ENCODE results near the gene ACVR1C.

The ACVR1C gene

DNA sequence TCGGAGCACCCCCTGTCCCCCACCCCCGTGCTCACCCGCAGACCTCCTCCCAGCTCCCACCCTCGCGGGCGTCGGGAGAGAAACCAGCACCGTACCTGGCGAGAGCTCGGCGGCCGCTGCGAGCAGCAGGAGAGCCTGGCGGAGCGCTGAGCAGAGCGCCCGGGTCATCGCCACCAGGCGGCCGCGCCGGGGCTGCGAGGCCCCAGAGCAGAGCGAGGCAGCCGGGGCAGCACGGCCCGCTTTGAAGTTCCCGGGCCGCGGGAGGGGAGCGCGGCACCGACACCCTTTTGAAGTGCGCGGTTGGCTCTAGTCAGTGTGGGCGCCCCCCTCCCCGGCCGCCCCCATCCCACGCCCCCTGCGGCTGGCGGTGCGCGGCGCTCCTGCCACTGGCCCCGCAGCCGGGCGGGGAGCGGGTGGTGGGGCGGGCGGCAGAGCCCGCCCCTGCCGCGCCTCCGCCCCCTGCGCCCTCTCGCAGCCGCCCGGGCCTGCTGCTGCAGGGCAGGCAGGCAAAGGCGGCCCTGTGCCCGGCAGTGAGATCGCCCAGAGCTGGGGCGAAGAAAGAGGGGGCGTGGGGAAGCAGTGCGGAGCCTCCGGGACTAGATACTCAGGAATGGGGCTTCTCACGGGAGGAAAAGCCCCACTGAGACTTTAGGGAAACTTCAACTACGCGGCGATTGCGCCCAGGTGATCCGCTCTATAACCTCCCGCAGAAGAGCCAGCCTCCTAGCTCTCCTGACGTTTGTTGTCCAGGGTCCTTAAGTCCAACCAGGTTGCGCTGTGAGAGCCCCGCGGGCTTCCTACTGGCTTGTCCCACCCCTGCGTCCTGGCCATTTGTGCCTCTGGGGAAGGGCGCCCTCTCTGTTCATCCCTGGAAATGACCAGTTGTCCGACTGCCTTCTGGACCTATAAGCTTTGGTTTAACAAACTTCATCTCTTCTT lies at the start of gene ACVR1C:
ACVR1C (minus strand) TSS at position 388 of the 939 bp plus-strand sequence; CDS start at position 168, 220 bp downstream.
- peak; percentile 70 for DNase-seq

DNA sequence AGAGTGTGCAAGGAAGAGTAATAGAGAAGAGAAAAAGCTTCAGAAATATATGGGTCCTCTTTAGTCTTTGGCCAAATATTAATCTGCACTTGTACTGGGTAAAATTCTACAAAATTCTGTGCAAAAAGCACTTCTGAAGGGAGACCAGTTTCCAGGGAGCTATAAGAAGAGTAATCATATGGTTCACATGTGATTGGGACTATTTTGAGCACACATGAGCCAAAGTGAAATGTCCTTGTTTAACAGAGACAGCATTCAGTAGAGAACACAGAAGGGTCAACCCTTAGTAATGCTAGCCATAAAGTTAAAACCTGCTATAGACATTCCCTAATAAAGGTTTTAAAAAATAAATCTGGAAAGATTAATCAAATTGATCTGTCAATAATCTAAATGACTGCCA lies 49.3 kb upstream of the ACVR1C start:
- no peak for DNase-seq

DNA sequence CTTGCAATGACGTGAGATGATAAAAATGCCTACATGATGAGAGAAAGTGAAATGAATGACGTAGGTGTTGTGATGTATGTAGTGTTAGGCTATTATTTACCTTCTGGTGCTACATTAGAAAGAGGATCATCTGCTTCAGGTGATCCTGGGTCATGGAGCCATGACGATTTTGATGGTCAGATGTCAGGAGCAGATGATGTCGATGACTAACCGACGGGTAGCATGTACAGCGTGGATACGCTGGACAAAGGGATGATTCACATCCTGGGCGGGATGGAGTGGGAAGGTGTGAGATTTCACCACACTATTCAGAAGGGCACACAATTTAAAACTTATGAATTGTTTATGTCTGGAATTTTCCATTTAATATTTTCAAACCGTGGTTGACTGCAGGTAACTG lies 43.5 kb upstream of the ACVR1C start:
- no peak for DNase-seq

DNA sequence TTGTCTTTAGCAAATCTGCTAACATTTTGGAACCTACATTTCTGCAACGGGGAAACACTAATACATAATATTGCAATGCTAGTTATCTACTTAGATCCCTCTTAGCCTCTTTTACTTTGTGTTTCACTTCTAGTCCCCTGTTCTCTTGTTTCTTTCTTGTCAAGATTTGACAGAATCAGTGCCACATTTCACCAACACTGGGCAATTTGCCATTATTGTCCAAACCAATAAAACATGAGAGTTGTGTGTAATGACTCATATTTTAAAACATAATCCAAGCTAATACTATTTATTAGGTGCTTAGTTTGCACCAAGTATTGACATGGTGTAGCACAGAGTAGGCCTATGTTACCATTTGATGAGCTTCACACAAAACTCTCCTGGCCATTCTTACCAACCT lies 33.7 kb upstream of the ACVR1C start:
- DNase-seq, result no peak

DNA sequence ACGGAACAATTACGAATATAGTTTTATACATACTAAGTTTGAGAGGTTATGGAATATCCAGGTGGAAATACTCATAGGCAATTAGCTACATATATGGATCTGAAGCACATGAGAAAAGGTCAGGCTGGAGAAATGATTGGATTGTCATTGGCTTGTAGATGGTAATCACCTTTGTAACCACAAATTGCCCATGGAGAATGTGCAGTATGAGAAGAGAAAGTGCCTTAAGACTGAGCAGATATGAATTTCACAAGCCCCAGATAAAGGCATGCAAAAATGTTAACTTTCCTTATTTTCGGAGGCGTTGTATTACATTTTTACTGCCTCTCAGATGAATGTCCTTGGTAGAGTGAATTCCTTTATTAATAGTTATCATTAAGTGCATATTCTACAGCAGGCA lies 33.1 kb upstream of the ACVR1C start:
- DNase-seq, result no peak

DNA sequence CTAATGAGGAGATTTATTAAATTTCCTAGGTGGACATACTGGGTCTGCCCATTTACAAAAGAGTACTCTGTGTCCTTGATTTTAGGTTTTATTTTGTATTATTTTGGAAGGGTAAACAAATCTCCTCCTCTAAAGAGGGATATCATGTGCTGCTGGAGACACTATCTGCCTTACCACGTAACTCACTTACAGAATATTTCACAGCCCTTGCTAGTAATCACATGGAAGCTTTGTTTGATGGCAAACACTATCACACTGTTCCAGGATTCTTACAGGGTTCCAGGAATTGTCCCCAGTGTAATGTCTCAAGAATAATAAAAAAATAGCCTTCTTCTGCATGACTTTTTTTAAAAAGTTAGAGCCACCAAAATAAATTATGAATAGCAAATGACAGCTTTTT lies 29.2 kb upstream of the ACVR1C start:
- DNase-seq, result no peak

DNA sequence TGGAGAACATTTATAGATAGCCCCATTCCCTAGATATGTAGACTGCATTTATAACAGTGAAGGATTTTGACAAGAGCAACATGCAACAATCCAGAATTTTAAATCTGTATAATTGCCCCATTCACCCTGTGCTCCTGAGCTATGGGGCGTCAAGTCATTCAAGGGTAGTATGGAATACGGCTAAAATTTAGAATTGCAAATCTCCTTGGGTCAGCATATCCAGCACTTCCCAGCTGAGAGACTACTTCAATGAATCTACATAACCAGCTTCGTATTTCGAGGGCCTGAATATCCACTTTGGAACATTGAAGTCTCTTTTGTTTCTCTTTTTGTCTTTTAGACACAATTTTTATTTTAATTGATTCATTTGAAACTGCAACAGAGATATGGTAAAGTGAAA lies 28.4 kb upstream of the ACVR1C start:
- no peak for DNase-seq

DNA sequence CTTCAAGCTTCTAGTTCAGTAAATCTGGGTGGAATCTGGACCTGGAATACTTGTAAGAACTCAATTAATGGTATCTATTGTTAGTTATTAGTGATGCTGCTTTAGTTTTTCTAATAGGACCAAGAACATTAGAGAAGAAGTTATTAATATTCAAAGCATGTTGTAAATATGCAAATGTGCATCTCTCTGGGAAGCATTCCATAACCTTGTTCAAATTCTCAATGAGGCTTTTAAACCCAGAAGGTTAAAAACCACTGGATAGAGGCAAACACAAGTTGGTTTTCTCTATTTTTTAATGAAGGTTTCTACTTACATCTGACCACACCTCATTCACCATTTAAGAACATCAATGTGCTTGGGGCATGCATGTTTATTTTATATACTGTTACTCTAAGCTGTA lies 16.1 kb upstream of the ACVR1C start:
- no peak for DNase-seq

DNA sequence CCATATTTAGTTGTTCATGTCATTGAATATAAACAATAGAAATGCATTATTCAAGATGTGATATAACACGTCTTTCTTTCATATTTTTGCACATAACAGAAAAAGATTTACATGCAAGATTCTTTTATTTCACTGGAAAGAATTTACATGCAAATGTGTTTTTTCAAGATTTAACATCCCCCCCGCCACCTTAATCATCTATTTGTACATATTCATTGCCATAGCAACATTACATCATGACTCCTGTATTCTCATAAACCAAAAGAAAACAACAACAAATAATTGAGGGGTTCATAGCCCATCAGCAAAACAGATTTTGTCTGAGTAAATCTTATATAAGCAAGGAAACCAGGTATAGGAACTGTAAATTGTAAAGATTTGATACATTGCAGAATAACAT lies 3.2 kb upstream of the ACVR1C start:
- DNase-seq, result no peak

DNA sequence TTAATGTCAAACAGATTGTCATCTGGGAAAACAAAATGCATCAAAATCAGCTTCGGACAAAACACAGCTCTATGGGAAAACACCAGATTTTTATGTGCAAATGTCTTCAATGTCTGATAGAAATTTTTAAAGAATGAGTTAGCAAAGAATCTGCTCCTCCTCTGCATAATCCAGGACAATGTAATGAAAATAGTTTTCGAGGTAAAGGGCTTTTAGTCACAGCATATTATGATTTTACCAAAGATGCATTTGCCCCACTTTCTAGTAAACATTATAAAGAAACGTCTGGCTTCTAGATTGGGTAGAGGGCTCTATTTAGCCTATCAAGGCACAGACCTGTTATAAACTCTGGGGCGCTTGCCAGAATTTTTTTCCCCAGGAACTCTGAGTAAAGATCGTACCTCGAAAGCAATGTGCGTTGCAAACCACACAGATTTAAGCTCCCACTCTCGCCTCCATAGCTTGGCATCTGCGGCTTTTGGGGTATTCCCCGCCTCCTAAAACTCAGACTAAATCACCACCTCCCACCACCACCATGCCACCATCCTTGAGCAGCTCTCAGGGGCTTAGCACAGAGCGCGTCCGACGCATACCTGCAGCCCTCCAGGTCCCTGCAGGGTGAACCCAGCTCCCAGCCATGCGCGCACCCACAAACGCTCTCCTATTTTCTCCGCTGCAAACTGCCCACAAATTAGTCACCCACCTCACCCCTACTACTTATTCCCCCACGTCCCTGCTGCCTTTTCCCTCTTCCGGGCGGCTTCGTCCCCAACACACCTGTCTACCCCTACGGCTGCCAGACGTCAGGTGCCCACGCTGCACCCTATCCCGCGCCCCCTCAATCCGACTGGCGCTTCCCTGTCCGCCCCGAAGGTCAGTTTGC lies 829 bp downstream of the ACVR1C start:
- no peak for DNase-seq

DNA sequence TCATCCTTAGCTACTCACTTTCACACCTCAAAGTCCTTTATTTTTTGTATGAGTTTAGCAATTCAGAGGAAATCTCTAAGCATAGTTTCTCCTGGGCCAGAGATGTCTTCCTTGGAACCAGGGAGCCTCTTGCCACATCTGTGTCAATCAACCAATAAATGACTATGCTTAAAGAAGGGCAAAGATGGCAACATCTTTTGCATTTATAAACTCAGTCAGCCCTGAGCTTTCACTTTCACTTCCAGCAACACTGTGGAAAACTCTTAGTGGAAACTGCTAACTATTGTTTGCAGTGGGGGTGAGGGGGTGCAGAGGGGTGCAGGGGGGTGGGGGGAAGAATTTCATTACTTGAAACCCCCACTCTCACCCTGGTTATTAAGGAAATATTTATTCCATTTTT lies 3.4 kb downstream of the ACVR1C start:
- DNase-seq, result no peak

DNA sequence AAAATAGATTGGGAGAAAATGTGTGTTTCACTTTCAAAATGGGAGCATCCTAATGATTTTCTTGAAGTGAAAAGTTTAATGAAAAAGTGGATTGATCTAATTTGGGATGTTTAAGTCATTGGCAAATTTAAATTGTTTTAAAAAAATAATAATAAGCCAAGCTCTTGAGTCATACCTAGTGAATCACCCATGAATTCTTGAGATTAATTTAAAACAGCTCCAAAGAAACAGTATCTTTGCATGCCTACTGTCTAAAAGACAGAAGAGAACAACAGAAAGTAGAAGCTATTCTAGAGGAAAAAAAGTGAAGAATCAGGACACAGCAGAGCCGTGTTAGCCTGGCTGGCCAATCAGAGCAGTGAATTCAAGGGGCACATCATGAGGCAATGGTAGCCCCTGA lies 7.7 kb downstream of the ACVR1C start:
- no peak for DNase-seq

DNA sequence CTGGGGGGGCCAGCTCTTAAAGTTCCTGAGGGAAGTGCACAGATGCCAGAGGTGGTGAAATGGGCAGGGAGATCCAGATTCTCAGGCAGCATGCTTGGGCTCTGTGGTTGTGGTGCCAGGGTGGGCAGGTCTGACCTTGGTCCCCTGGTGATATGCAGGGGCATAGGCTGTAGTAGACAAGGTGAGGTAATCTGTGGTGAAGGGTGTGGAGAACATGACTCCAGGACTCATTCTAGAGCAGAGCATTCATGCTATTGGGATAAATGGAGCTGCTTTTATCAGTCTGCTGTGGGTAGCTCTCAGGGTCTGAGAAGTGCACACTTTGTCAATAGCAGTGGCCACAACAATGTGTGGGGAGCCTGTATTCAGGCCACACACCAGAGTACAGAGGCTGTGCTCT lies 16.9 kb downstream of the ACVR1C start:
- DNase-seq, result no peak

DNA sequence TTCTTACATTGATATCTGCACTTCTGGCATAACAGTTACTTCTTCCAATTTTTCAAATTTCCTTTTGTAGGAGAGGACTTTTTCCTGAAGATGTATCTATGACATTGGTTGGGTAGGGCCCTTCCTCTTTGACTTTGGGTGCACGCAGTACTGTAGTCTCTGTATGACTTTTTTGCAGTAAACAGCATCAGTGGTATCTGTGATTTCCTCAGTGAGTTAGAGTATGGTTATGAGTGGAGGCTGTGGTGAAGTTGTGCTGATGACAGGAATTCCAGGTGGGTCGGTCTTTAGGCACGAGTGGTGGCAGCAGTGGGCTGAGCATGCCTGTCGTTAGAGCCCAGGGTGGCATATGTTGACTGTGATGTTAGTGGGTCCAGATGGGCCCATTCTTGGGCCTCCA lies 17.6 kb downstream of the ACVR1C start:
- DNase-seq, result no peak

DNA sequence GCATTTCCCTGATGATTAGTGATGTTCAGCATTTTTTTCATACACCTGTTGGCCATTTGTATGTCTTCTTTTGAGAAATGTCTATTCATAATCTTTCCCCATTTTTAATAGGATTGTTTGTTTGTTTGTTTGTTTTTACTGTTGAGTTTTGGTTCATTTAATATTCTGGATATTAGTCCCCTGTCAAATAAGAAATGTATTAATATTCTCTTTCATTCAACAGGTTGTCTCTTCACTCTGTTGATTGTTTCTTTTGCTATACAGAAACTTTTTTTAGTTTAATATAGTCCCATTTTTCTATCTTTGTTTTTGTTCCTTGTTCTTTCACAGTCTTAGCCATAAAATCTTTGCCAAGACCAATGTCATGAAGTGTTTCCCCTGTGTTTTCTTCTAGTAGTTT lies 22.1 kb downstream of the ACVR1C start:
- no peak for DNase-seq

DNA sequence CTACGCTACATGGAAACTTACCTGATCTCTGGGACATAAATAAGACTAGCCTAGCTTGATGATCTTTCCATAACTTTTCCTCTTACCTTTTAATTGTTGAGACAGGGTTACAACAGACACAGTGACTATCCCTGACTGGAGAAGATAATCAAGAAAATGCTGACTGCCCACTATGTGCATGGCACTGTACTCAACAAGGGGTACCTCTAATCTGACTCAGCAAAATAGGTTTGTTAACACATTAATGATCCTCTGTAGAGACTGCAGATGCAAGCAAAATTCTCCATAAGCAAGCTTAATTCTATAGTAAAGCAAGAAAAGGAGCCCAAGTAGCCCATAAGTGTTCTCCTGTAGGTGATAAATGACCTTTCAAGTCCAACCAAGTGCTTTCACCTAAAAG lies 25.5 kb downstream of the ACVR1C start:
- no peak for DNase-seq

DNA sequence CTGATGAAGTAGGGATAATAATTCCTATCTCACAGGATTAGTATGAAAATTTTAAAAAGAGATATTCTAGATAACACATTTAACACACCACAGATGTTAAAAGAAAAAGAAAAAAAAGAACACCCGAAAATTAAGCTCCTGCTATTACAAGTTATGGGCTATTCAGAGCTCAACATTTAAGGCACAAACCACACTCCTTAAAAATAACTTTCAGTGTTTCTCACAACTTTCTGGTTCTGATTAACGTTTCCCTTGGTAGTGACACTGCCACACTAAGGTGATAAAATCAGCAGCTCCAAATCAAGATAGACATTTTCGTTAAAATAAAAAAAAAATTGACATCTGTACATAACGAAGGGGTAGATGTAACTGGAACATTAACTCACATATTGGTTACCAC lies 26.9 kb downstream of the ACVR1C start:
- DNase-seq, result no peak

DNA sequence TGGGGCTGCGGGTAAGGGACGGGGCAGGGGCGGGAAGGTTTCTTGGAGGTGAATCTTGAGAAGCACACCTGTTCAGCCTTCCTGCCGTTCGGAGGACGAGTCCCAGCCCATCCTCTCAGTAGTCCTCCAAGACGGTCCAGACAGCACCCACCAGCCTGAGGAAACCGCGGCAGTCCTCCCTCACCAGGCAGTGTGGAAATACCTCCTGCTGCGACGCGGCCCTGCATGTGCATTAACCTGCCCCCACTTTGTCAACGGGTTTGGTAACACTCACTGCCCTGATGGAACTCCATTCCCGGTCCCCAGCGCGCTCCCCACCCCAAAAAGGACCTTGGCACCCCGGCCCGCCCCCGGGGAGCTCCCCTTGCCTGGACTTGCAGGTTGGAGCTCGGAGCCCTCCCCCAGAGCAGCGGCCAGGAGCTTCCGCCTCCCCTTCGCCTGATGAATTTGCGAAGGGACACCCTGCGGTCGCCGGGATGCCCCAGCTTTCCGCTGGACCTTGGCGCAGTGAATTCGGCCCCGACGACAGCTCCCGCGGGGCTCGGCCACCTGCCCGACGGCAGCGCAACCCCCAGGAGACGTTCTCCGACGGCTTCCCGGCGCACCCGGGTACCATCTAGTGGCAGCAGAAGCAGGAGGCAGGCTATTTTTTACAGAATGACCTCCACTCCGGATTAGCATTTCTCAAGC lies 31.5 kb downstream of the ACVR1C start:
- no peak for DNase-seq

DNA sequence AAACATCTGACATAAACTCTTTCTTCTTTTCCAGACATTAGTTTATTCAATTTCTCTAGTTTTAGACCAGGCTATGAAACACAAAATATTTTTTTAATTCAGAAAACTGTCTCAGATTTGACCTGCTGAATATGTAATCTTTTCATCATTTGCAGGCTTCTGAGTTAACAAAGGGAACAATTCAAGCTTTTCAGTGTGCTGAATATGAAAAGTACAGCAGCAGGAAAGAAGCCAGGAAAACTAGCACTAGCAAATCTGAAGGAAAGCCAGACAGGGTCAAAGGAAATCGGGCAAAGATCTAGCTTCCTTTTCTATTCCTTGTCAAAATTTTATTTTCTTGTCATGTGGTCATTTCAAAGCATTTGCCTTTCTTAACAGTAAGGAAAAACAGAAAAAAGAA lies 35.3 kb downstream of the ACVR1C start:
- DNase-seq, result no peak

DNA sequence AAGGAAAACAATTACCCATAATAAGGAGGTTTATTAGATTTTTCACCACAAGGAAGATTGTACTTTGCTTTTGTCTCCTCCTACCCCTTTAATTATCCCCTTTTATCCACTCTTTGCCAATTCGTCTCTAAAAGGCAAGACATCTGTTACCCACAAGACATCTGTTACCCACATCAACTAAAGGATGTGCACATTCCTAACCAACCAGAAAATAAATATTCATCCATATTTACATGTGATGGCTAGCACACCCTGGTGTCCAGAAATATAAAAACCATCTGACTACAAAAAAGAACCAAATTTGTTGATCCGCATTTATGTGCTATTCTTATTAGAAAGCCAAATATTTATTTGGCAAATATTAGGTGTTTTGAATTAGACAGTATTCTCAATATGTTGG lies 35.7 kb downstream of the ACVR1C start:
- peak; percentile 59 for DNase-seq

DNA sequence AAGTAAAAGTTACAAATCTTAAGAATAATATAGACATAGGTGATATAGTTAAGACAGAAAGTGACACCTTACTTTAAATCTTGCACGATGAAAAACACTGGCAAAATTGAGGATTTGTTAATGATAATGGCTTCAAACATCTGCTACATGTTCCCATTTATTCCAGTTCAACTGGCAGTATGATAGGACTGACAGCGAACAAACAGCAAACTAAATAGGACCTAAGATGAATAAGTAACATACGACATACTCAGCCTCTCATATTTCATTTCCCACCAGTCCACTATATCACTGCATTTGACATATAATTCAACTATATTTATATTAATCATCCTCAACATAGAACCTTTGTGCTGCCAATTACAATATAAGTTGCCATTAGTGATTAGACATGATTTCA lies 36.3 kb downstream of the ACVR1C start:
- DNase-seq, result no peak

DNA sequence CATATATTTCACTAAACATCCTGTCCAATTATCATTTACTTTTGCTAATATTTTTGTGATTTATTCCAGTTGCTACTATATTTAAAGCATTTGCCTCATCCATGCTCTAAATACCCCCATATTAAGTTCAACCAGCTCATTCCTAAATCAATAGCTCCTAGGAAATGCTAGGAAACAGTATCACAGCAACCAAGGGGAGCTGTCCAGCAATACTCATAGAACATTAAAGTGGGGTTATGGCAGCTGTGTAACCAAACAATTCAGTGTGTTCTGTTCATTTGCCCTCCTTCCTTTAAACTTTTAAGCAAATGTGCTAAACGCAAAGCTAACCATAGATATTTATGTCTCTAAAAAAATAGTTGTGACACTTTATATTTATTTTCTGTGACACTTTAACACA lies 41.1 kb downstream of the ACVR1C start:
- DNase-seq, result no peak

DNA sequence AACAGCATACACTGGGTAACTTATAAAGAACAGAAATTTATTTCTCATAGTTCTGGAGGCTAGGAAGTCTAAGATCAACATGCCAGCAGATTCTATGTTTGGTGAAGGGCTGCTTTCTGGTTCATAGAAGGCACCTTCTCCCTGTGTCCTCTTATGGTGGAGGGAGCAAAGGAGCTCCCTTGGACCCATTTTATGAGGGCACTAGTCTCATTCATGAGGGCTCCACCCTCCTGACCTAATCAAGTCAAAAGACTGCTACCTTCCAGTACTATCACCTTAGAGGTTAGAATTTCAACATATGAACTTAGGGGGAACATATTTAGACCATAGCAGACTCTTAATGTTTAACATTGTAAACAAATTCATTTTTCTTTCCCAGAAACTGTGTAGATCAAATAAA lies 54.5 kb downstream of the ACVR1C start:
- DNase-seq, result no peak

All from NCI-H1694 (cell line).